H9 (cell line): Measurements from ENCODE around the gene ADAMTS18. TPM values are rescaled to one million over a fixed set of nuclear protein-coding genes. Genes with fewer than 3 reads are reported as not detected.

Experiments
- DNase-seq: peaks from one replicate; pipeline ENCODE4 v3.0.0-alpha.2; 2017
- H2AFZ ChIP-seq: one replicate; pipeline ENCODE4 v1.6.1; 2013; ENCODE audit warnings: mild to moderate bottlenecking, low read length, control low read depth, moderate library complexity
- H2AK5ac ChIP-seq: 2 replicates; pipeline ENCODE4 v1.6.1; 2013; ENCODE audit warnings: low read length, control low read depth, mixed read lengths; ENCODE audit not compliant: insufficient read length
- H2BK120ac ChIP-seq: one replicate; pipeline ENCODE4 v1.6.1; 2013; ENCODE audit warnings: low read depth, mild to moderate bottlenecking, low read length, control low read depth, inconsistent platforms; ENCODE audit not compliant: poor library complexity, severe bottlenecking
- H2BK12ac ChIP-seq: 2 replicates; pipeline ENCODE4 v1.6.1; 2013; ENCODE audit warnings: low read length, control low read depth, mixed read lengths, low read depth; ENCODE audit not compliant: insufficient read length
- H2BK15ac ChIP-seq: 2 replicates; pipeline ENCODE4 v1.6.1; 2013; ENCODE audit warnings: low read depth, low read length, control low read depth
- H2BK20ac ChIP-seq: one replicate; pipeline ENCODE4 v1.6.1; 2013; ENCODE audit warnings: low read depth, mild to moderate bottlenecking, low read length, control low read depth, inconsistent platforms; ENCODE audit not compliant: poor library complexity, severe bottlenecking
- H2BK5ac ChIP-seq: 2 replicates; pipeline ENCODE4 v1.6.1; 2013; ENCODE audit warnings: low read length, control low read depth, mixed read lengths; ENCODE audit not compliant: insufficient read length
- H3K14ac ChIP-seq: 2 replicates; pipeline ENCODE4 v1.6.1; 2013; ENCODE audit warnings: low read length, control low read depth; ENCODE audit not compliant: insufficient read depth
- H3K18ac ChIP-seq: 2 replicates; pipeline ENCODE4 v1.6.1; 2013; ENCODE audit warnings: low read depth, mild to moderate bottlenecking, mixed read lengths, low read length, control low read depth; ENCODE audit not compliant: insufficient read length
- H3K23ac ChIP-seq: 2 replicates; pipeline ENCODE4 v1.6.1; 2013; ENCODE audit warnings: low read length, control low read depth, mixed read lengths, low read depth; ENCODE audit not compliant: insufficient read length
- H3K23me2 ChIP-seq: 2 replicates; pipeline ENCODE4 v1.6.1; 2013; ENCODE audit warnings: low read depth, mild to moderate bottlenecking, mixed read lengths, low read length, control low read depth; ENCODE audit not compliant: insufficient read length, poor library complexity, severe bottlenecking
- H3K27ac ChIP-seq: 2 replicates; pipeline ENCODE4 v1.5.1; 2013; ENCODE audit warnings: low read length, control low read depth, mixed read lengths, low read depth; ENCODE audit not compliant: insufficient read length
- H3K27me3 ChIP-seq: 2 replicates; pipeline ENCODE4 v1.6.1; 2013; ENCODE audit warnings: low read length, control low read depth, inconsistent platforms; ENCODE audit not compliant: insufficient read depth
- H3K4ac ChIP-seq: 2 replicates; pipeline ENCODE4 v1.6.1; 2013; ENCODE audit warnings: low read depth, mild to moderate bottlenecking, control low read depth, inconsistent platforms, low read length, moderate library complexity
- H3K4me1 ChIP-seq: 2 replicates; pipeline ENCODE4 v1.6.1; 2013; ENCODE audit warnings: low read length, control low read depth, inconsistent platforms; ENCODE audit not compliant: insufficient read depth
- H3K4me2 ChIP-seq: 2 replicates; pipeline ENCODE4 v1.6.1; 2013; ENCODE audit warnings: low read length, control low read depth, mixed read lengths; ENCODE audit not compliant: insufficient read length, insufficient read depth
- H3K56ac ChIP-seq: 2 replicates; pipeline ENCODE4 v1.6.1; 2013; ENCODE audit warnings: low read depth, mild to moderate bottlenecking, mixed read lengths, low read length, control low read depth; ENCODE audit not compliant: insufficient read length
- H3K79me1 ChIP-seq: 2 replicates; pipeline ENCODE4 v1.6.1; 2013; ENCODE audit warnings: low read depth, mild to moderate bottlenecking, moderate library complexity, low read length, control low read depth, inconsistent platforms; ENCODE audit not compliant: insufficient read depth, poor library complexity, severe bottlenecking
- H3K79me2 ChIP-seq: 2 replicates; pipeline ENCODE4 v1.6.1; 2013; ENCODE audit warnings: low read length, control low read depth, inconsistent platforms; ENCODE audit not compliant: insufficient read depth
- H3K9ac ChIP-seq: 2 replicates; pipeline ENCODE4 v1.6.1; 2013; ENCODE audit warnings: low read length, control low read depth, mixed read lengths; ENCODE audit not compliant: insufficient read length; ENCODE audit errors: extremely low read depth
- H3K9me3 ChIP-seq: one replicate; pipeline ENCODE4 v1.6.1; 2013; ENCODE audit warnings: low read depth, low read length, inconsistent platforms; ENCODE audit not compliant: control insufficient read depth
- H3T11ph ChIP-seq: one replicate; pipeline ENCODE4 v1.6.1; 2013; ENCODE audit warnings: mild to moderate bottlenecking, low read length, control low read depth, inconsistent platforms
- H4K20me1 ChIP-seq: one replicate; pipeline ENCODE4 v1.6.1; 2013; ENCODE audit not compliant: control insufficient read depth, insufficient read length, insufficient read depth
- H4K5ac ChIP-seq: 2 replicates; pipeline ENCODE4 v1.6.1; 2013; ENCODE audit warnings: low read depth, mild to moderate bottlenecking, mixed read lengths, low read length, control low read depth; ENCODE audit not compliant: insufficient read length
- H4K8ac ChIP-seq: replicated peaks from 2 replicates; pipeline ENCODE4 v1.6.1; 2013; ENCODE audit warnings: low read length, control low read depth, mixed read lengths, low read depth; ENCODE audit not compliant: insufficient read length
- H4K91ac ChIP-seq: 2 replicates; pipeline ENCODE4 v1.6.1; 2013; ENCODE audit warnings: low read depth, mild to moderate bottlenecking, moderate library complexity, mixed read lengths, low read length, control low read depth; ENCODE audit not compliant: insufficient read length
- H3K27ac Mint-ChIP-seq, 3 experiments: 2 replicates in 2 of 3; 3 replicates in 1 of 3; pipeline ENCODE4 v1.8.0; 2020 to 2021; ENCODE audit warnings: mixed read lengths in 3 of 3, mild to moderate bottlenecking in 1 of 3, moderate library complexity in 1 of 3
- H3K27me3 Mint-ChIP-seq: 2 replicates; pipeline ENCODE4 v1.8.0; 2021; ENCODE audit warnings: low read depth, mild to moderate bottlenecking, moderate library complexity, mixed read lengths
- H3K36me3 Mint-ChIP-seq, 3 experiments: 2 replicates in 2 of 3; 3 replicates in 1 of 3; pipeline ENCODE4 v1.8.0; 2020 to 2021; ENCODE audit warnings: low read depth in 3 of 3, mixed read lengths in 3 of 3; ENCODE audit not compliant: insufficient read depth in 1 of 3
- H3K4me1 Mint-ChIP-seq, 2 experiments: 2 replicates each; pipeline ENCODE4 v1.8.0; 2020; ENCODE audit warnings: mixed read lengths in 2 of 2
- H3K4me3 Mint-ChIP-seq, 2 experiments: 2 replicates in 1 of 2; 3 replicates in 1 of 2; pipeline ENCODE4 v1.8.0; 2020 to 2021; ENCODE audit warnings: mild to moderate bottlenecking in 2 of 2, mixed read lengths in 2 of 2, moderate library complexity in 1 of 2
- H3K9me3 Mint-ChIP-seq, 2 experiments: 2 replicates in 1 of 2; 3 replicates in 1 of 2; pipeline ENCODE4 v1.8.0; 2020; ENCODE audit warnings: mild to moderate bottlenecking in 2 of 2, mixed read lengths in 2 of 2, moderate library complexity in 1 of 2
- CTCF ChIP-seq: fragments of 200-600 bp; sonication (generic); conservative IDR thresholded peaks from 3 replicates; pipeline ENCODE4 v1.8.0; 2021; ENCODE audit warnings: antibody characterized with exemption, mild to moderate bottlenecking
- total RNA-seq: library from RNA; stranded (reverse); gene quantifications from 2 replicates; pipeline ENCODE4 v1.2.1, GENCODE V29; 2021

Gene ADAMTS18
- total RNA-seq, 1 experiment from 2014 or later: 0.07 TPM

- no peak overlapping the region for H3K27ac ChIP-seq
- no peak overlapping the region for H2BK15ac ChIP-seq
- no peak overlapping the region for H2BK120ac ChIP-seq
- H3K9ac ChIP-seq: no peak overlapping the region
- no peak overlapping the region for H4K5ac ChIP-seq
- H3K79me2 ChIP-seq: no peaks in the 10 kb centered on the region
- no peaks in the 10 kb centered on the region for H3K9me3 ChIP-seq
- no peaks in the 10 kb centered on the region for H3K27me3 ChIP-seq
- no peaks in the 10 kb centered on the region for H4K20me1 ChIP-seq
- no peak overlapping the region for H2BK20ac ChIP-seq
- H4K8ac ChIP-seq: no peak overlapping the region
- Mint-ChIP-seq H3K27me3 (no peaks in the 10 kb centered on the region), H3K4me3 (no peak overlapping the region), H3K36me3 (no peaks in the 10 kb centered on the region), H3K4me1 (peaks cover 16 to 26% of the 10 kb centered on the region in 2 experiments), H3K27ac (no peak overlapping the region), H3K9me3 (no peaks in the 10 kb centered on the region)
- H3K4me2 ChIP-seq: no peak overlapping the region
- DNase-seq: no peak
- peaks cover 3% of the 10 kb centered on the region; the same call in 1 of the 2 replicates for H3K4me1 ChIP-seq
- no peak overlapping the region for H3K14ac ChIP-seq
- no peak overlapping the region for H2AFZ ChIP-seq
- no peak overlapping the region for H2BK12ac ChIP-seq
- no peak for TF ChIP-seq CTCF
- H3K4ac ChIP-seq: no peak overlapping the region
- H3K23me2 ChIP-seq: no peaks in the 10 kb centered on the region
- no peak overlapping the region for H2BK5ac ChIP-seq
- H4K91ac ChIP-seq: no peak overlapping the region
- H3K79me1 ChIP-seq: no peaks in the 10 kb centered on the region
- no peak overlapping the region for H3K18ac ChIP-seq
- no peak overlapping the region for H3T11ph ChIP-seq
- no peak overlapping the region for H3K56ac ChIP-seq
- H3K23ac ChIP-seq: no peak overlapping the region
- H2AK5ac ChIP-seq: no peak overlapping the region
Measured at GRCh38 chr16:77331043-77331442, 103.8 kb downstream of the ADAMTS18 start.
